WTC11 (cell line): ENCODE measurements around the gene IKBIP. TPM values are rescaled to one million over a fixed set of nuclear protein-coding genes. Genes with fewer than 3 reads are reported as not detected.
"Not testable (repeated sequence)": the region's sequence is repeated elsewhere in the genome, so short reads cannot be mapped to it uniquely, and the experiment has no call there.

Experiments
- ATAC-seq: fragments of 200-7000 bp; cut with Tn5 transposase; 2 replicates; pipeline ENCODE4 v1.10.0; 2021; ENCODE audit warnings: mild to moderate bottlenecking, moderate library complexity
- CTCF ChIA-PET: fragments of 300-600 bp; sonication (Branson Sonifier 250); formaldehyde crosslinking; loops from one replicate; lab custom pipeline; 2021; ENCODE audit warnings: antibody characterized with exemption; lab: Charles Lee
- POLR2A ChIA-PET: fragments of 350-600 bp; sonication (Branson Sonifier 250); formaldehyde crosslinking; loops from one replicate; lab custom pipeline; 2021; ENCODE audit warnings: antibody characterized with exemption; lab: Charles Lee
- DNase-seq: peaks from one replicate; pipeline ENCODE4 v3.0.0; 2021; ENCODE audit warnings: low spot score
- H3K27ac Mint-ChIP-seq: 2 replicates; pipeline ENCODE4 v1.8.0; 2021; ENCODE audit warnings: mixed read lengths
- H3K27me3 Mint-ChIP-seq: 2 replicates; pipeline ENCODE4 v1.8.0; 2021; ENCODE audit warnings: low read depth, mild to moderate bottlenecking, moderate library complexity, mixed read lengths
- H3K36me3 Mint-ChIP-seq: 2 replicates; pipeline ENCODE4 v1.8.0; 2021; ENCODE audit warnings: mixed read lengths
- H3K4me1 Mint-ChIP-seq: 2 replicates; pipeline ENCODE4 v1.8.0; 2022; ENCODE audit warnings: mixed read lengths
- H3K4me3 Mint-ChIP-seq: 2 replicates; pipeline ENCODE4 v1.8.0; 2021; ENCODE audit warnings: mild to moderate bottlenecking, moderate library complexity, mixed read lengths
- H3K9me3 Mint-ChIP-seq: 2 replicates; pipeline ENCODE4 v1.8.0; 2021; ENCODE audit warnings: mixed read lengths
- E2F4 ChIP-seq: sonication (generic); formaldehyde crosslinking; IDR thresholded peaks from 2 replicates; pipeline ENCODE4 v1.8.1; 2022; ENCODE audit warnings: low read depth, mild to moderate bottlenecking, moderate library complexity, missing genetic modification reagents, borderline replicate concordance
- EMX1 ChIP-seq: fragments of 250-450 bp; sonication (Bioruptor Pico); IDR thresholded peaks from 2 replicates; pipeline ENCODE4 v1.8.0; 2021; ENCODE audit warnings: mild to moderate bottlenecking
- ESRRA ChIP-seq: sonication (generic); formaldehyde crosslinking; IDR thresholded peaks from 2 replicates; pipeline ENCODE4 v1.8.1; 2022; ENCODE audit warnings: mild to moderate bottlenecking, missing genetic modification reagents, borderline replicate concordance
- ETV6 ChIP-seq: sonication (generic); formaldehyde crosslinking; IDR thresholded peaks from 2 replicates; pipeline ENCODE4 v1.8.1; 2022; ENCODE audit warnings: mild to moderate bottlenecking, missing genetic modification reagents
- FOXJ3 ChIP-seq: sonication (generic); formaldehyde crosslinking; IDR thresholded peaks from 2 replicates; pipeline ENCODE4 v1.9.0; 2021; ENCODE audit warnings: missing genetic modification reagents, mild to moderate bottlenecking, borderline replicate concordance
- HMGA2 ChIP-seq: fragments of 250-450 bp; sonication (Bioruptor Pico); IDR thresholded peaks from 2 replicates; pipeline ENCODE4 v1.4.0; 2021; ENCODE audit warnings: mild to moderate bottlenecking, moderate library complexity
- JUN ChIP-seq: sonication (generic); formaldehyde crosslinking; IDR thresholded peaks from 2 replicates; pipeline ENCODE4 v1.8.0; 2023; ENCODE audit warnings: mild to moderate bottlenecking, missing genetic modification reagents
- MAX ChIP-seq: sonication (generic); formaldehyde crosslinking; IDR thresholded peaks from 2 replicates; pipeline ENCODE4 v1.8.0; 2022; ENCODE audit warnings: mild to moderate bottlenecking, missing genetic modification reagents
- MXD4 ChIP-seq: fragments of 250-450 bp; sonication (Bioruptor Pico); IDR thresholded peaks from 2 replicates; pipeline ENCODE4 v1.8.0; 2021; ENCODE audit warnings: mild to moderate bottlenecking, moderate library complexity, borderline replicate concordance
- NFYB ChIP-seq: sonication (generic); formaldehyde crosslinking; conservative IDR thresholded peaks from 2 replicates; pipeline ENCODE4 v1.8.0; 2022; ENCODE audit warnings: low read depth, missing genetic modification reagents
- NR1H2 ChIP-seq: sonication (generic); formaldehyde crosslinking; IDR thresholded peaks from 2 replicates; pipeline ENCODE4 v1.9.0; 2021; ENCODE audit warnings: mild to moderate bottlenecking, moderate library complexity, missing genetic modification reagents
- PRRX2 ChIP-seq: fragments of 250-450 bp; sonication (Bioruptor Pico); IDR thresholded peaks from 2 replicates; pipeline ENCODE4 v1.8.0; 2021; ENCODE audit warnings: mild to moderate bottlenecking
- RELA ChIP-seq: sonication (generic); formaldehyde crosslinking; IDR thresholded peaks from 2 replicates; pipeline ENCODE4 v1.8.1; 2022; ENCODE audit warnings: missing genetic modification reagents, mild to moderate bottlenecking, borderline replicate concordance
- STAT6 ChIP-seq: sonication (generic); formaldehyde crosslinking; conservative IDR thresholded peaks from 2 replicates; pipeline ENCODE4 v1.8.1; 2023; ENCODE audit warnings: mild to moderate bottlenecking, low read depth, missing genetic modification reagents, moderate library complexity
- ZNF138 ChIP-seq: sonication (generic); formaldehyde crosslinking; conservative IDR thresholded peaks from 2 replicates; pipeline ENCODE4 v1.8.1; 2022; ENCODE audit warnings: mild to moderate bottlenecking, moderate library complexity, missing genetic modification reagents
- total RNA-seq: library from RNA; stranded (reverse); gene quantifications from 3 replicates; pipeline ENCODE4 v1.2.3, GENCODE V29; 2021
- TF ChIP-seq, protein P1 (sequence below): sonication (generic); formaldehyde crosslinking; IDR thresholded peaks from 2 replicates; pipeline ENCODE4 v1.8.1; 2023; ENCODE audit warnings: mild to moderate bottlenecking, missing genetic modification reagents, borderline replicate concordance
- TF ChIP-seq, protein P2 (sequence below): fragments of 250-450 bp; sonication (Bioruptor Pico); IDR thresholded peaks from 2 replicates; pipeline ENCODE4 v1.9.0; 2021; ENCODE audit warnings: mild to moderate bottlenecking
- TF ChIP-seq, protein P3 (sequence below): sonication (generic); formaldehyde crosslinking; IDR thresholded peaks from 2 replicates; pipeline ENCODE4 v1.8.1; 2023; ENCODE audit warnings: mild to moderate bottlenecking, missing genetic modification reagents
- TF ChIP-seq, protein P4 (sequence below): sonication (generic); formaldehyde crosslinking; IDR thresholded peaks from 2 replicates; pipeline ENCODE4 v1.8.1; 2023; ENCODE audit warnings: mild to moderate bottlenecking, missing genetic modification reagents, moderate library complexity
- TF ChIP-seq, protein P5 (sequence below): sonication (generic); formaldehyde crosslinking; IDR thresholded peaks from 2 replicates; pipeline ENCODE4 v1.8.0; 2023; ENCODE audit warnings: missing genetic modification reagents

The IKBIP gene
- total RNA-seq, 1 experiment from 2014 or later: 15.5 TPM

- Mint-ChIP-seq H3K4me3 (no peak overlapping the region), H3K4me1 (no peaks in the 10 kb centered on the region), H3K27ac (no peak overlapping the region), H3K36me3 (no peaks in the 10 kb centered on the region), H3K9me3 (no peaks in the 10 kb centered on the region), H3K27me3 (no peaks in the 10 kb centered on the region)
- DNase-seq (no peak), ATAC-seq (no peak)
- TF ChIP-seq PRRX2 (CRISPR knock-in tag) (no peak), EMX1 (CRISPR knock-in tag) (no peak), ESRRA (no peak), RELA (CRISPR knock-in tag) (no peak)
- TF ChIP-seq, protein P1, sequence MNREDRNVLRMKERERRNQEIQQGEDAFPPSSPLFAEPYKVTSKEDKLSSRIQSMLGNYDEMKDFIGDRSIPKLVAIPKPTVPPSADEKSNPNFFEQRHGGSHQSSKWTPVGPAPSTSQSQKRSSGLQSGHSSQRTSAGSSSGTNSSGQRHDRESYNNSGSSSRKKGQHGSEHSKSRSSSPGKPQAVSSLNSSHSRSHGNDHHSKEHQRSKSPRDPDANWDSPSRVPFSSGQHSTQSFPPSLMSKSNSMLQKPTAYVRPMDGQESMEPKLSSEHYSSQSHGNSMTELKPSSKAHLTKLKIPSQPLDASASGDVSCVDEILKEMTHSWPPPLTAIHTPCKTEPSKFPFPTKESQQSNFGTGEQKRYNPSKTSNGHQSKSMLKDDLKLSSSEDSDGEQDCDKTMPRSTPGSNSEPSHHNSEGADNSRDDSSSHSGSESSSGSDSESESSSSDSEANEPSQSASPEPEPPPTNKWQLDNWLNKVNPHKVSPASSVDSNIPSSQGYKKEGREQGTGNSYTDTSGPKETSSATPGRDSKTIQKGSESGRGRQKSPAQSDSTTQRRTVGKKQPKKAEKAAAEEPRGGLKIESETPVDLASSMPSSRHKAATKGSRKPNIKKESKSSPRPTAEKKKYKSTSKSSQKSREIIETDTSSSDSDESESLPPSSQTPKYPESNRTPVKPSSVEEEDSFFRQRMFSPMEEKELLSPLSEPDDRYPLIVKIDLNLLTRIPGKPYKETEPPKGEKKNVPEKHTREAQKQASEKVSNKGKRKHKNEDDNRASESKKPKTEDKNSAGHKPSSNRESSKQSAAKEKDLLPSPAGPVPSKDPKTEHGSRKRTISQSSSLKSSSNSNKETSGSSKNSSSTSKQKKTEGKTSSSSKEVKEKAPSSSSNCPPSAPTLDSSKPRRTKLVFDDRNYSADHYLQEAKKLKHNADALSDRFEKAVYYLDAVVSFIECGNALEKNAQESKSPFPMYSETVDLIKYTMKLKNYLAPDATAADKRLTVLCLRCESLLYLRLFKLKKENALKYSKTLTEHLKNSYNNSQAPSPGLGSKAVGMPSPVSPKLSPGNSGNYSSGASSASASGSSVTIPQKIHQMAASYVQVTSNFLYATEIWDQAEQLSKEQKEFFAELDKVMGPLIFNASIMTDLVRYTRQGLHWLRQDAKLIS (CRISPR knock-in tag): no peak
- POLR2A ChIA-PET: no interaction called here
- CTCF ChIA-PET: no interaction called here
Measured at GRCh38 chr12:98578392-98578791, 66.2 kb downstream of the IKBIP start.

DNA sequence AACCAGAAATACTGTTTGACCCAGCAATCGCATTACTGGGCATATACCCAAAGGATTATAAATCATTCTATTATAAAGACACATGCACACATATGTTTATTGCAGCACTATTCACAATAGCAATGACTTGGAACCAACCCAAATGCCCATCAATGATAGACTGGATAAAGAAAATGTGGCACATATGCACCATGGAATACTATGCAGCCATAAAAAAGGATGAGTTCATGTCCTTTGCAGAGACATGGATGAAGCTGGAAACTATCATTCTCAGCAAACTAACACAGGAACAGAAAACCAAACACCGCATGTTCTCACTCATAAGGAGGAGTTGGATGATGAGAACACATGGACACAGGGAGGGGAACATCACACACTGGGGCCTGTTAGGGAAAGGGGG lies 67.8 kb downstream of the IKBIP start:
- H3K4me1 Mint-ChIP-seq, H3K36me3 Mint-ChIP-seq, H3K27ac Mint-ChIP-seq, DNase-seq, H3K4me3 Mint-ChIP-seq, POLR2A ChIA-PET, H3K9me3 Mint-ChIP-seq, CTCF ChIA-PET, ATAC-seq, H3K27me3 Mint-ChIP-seq: not testable (repeated sequence)

- ChIA-PET CTCF (interaction anchor here (0.6 to 1.3 kb wide), 2 partner anchors 9 to 82 kb away, joined by 3 to 4 read pairs; no protein-coding TSS in a partner anchor), POLR2A (no interaction called here)
- DNase-seq: no peak
- Mint-ChIP-seq H3K9me3 (no peaks in the 10 kb centered on the region), H3K4me3 (no peak overlapping the region), H3K36me3 (no peaks in the 10 kb centered on the region), H3K27me3 (no peaks in the 10 kb centered on the region), H3K27ac (no peak overlapping the region), H3K4me1 (no peaks in the 10 kb centered on the region)
- TF ChIP-seq E2F4 (CRISPR knock-in tag) (no peak), ETV6 (CRISPR knock-in tag) (no peak), FOXJ3 (no peak), MAX (CRISPR knock-in tag) (no peak), MXD4 (no peak), EMX1 (CRISPR knock-in tag) (no peak), STAT6 (CRISPR knock-in tag) (no peak), NR1H2 (CRISPR knock-in tag) (no peak), HMGA2 (CRISPR knock-in tag) (no peak), PRRX2 (CRISPR knock-in tag) (no peak), JUN (CRISPR knock-in tag) (no peak), ZNF138 (CRISPR knock-in tag) (no peak), NFYB (no peak)
- TF ChIP-seq, protein P2, sequence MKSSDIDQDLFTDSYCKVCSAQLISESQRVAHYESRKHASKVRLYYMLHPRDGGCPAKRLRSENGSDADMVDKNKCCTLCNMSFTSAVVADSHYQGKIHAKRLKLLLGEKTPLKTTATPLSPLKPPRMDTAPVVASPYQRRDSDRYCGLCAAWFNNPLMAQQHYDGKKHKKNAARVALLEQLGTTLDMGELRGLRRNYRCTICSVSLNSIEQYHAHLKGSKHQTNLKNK (CRISPR knock-in tag): no peak
- TF ChIP-seq, protein P3, sequence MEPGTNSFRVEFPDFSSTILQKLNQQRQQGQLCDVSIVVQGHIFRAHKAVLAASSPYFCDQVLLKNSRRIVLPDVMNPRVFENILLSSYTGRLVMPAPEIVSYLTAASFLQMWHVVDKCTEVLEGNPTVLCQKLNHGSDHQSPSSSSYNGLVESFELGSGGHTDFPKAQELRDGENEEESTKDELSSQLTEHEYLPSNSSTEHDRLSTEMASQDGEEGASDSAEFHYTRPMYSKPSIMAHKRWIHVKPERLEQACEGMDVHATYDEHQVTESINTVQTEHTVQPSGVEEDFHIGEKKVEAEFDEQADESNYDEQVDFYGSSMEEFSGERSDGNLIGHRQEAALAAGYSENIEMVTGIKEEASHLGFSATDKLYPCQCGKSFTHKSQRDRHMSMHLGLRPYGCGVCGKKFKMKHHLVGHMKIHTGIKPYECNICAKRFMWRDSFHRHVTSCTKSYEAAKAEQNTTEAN (CRISPR knock-in tag): no peak
- TF ChIP-seq, protein P4, sequence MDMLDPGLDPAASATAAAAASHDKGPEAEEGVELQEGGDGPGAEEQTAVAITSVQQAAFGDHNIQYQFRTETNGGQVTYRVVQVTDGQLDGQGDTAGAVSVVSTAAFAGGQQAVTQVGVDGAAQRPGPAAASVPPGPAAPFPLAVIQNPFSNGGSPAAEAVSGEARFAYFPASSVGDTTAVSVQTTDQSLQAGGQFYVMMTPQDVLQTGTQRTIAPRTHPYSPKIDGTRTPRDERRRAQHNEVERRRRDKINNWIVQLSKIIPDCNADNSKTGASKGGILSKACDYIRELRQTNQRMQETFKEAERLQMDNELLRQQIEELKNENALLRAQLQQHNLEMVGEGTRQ (CRISPR knock-in tag): no peak
- TF ChIP-seq, protein P5, sequence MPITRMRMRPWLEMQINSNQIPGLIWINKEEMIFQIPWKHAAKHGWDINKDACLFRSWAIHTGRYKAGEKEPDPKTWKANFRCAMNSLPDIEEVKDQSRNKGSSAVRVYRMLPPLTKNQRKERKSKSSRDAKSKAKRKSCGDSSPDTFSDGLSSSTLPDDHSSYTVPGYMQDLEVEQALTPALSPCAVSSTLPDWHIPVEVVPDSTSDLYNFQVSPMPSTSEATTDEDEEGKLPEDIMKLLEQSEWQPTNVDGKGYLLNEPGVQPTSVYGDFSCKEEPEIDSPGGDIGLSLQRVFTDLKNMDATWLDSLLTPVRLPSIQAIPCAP (CRISPR knock-in tag): no peak
- ATAC-seq: no peak
Measured at GRCh38 chr12:98575013-98575412, 69.6 kb downstream of the IKBIP start.
